Iris pigment epithelial cell (primary cell): Measurements from ENCODE around the gene CHST12.
"Not testable (repeated sequence)": the region's sequence is repeated elsewhere in the genome, so short reads cannot be mapped to it uniquely, and the experiment has no call there.

Source experiments
- DNase-seq: peaks from one replicate; pipeline ENCODE4 v3.0.0-alpha.2; 2011; ENCODE audit warnings: low read depth

Gene CHST12

GRCh38 chr7:2436341-2437104 lies 33.1 kb downstream of the CHST12 start:
- DNase-seq: no peak

GRCh38 chr7:2437136-2437535 lies 33.7 kb downstream of the CHST12 start:
- DNase-seq: no peak

GRCh38 chr7:2437537-2438148 lies 34.2 kb downstream of the CHST12 start:
- no peak for DNase-seq

- no peak for DNase-seq
Measured at GRCh38 chr7:2438186-2438585, 34.8 kb downstream of the CHST12 start.

GRCh38 chr7:2438775-2439174 lies 35.4 kb downstream of the CHST12 start:
- DNase-seq: no peak

GRCh38 chr7:2440608-2441245 lies 37.3 kb downstream of the CHST12 start:
- DNase-seq: no peak

- DNase-seq: no peak
Measured at GRCh38 chr7:2441430-2442058, 38.1 kb downstream of the CHST12 start.

- DNase-seq: no peak
Measured at GRCh38 chr7:2443491-2443890, 40.1 kb downstream of the CHST12 start.

GRCh38 chr7:2444476-2444875 lies 41.1 kb downstream of the CHST12 start:
- DNase-seq: peak; percentile 79

GRCh38 chr7:2445047-2445446 lies 41.6 kb downstream of the CHST12 start:
- DNase-seq: no peak

GRCh38 chr7:2445898-2446555 lies 42.6 kb downstream of the CHST12 start:
- no peak for DNase-seq

- no peak for DNase-seq
Measured at GRCh38 chr7:2446676-2447075, 43.3 kb downstream of the CHST12 start.

- DNase-seq: no peak
Measured at GRCh38 chr7:2450198-2451107, 47.0 kb downstream of the CHST12 start.

GRCh38 chr7:2451171-2452073 lies 48.0 kb downstream of the CHST12 start:
- peak; percentile 57 for DNase-seq

- no peak for DNase-seq
Measured at GRCh38 chr7:2452074-2452507, 48.7 kb downstream of the CHST12 start.

GRCh38 chr7:2452643-2453270 lies 49.3 kb downstream of the CHST12 start:
- DNase-seq: no peak

- DNase-seq: not testable (repeated sequence)
Measured at GRCh38 chr7:2453849-2454248, 50.4 kb downstream of the CHST12 start.

- no peak for DNase-seq
Measured at GRCh38 chr7:2459674-2460073, 56.3 kb downstream of the CHST12 start.

- no peak for DNase-seq
Measured at GRCh38 chr7:2460188-2460587, 56.8 kb downstream of the CHST12 start.

- no peak for DNase-seq
Measured at GRCh38 chr7:2460641-2461040, 57.2 kb downstream of the CHST12 start.
